PC-3 (cell line): Measurements from ENCODE around the gene FAM177A1. TPM values are rescaled to one million over a fixed set of nuclear protein-coding genes. Genes with fewer than 3 reads are reported as not detected.
A peak's percentile ranks its signal among the peaks of the same experiment; 100 is the strongest.

ENCODE experiments used
- ATAC-seq: fragments of 200-7000 bp; cut with Tn5 transposase; 2 replicates; pipeline ENCODE4 v1.9.1; 2020; ENCODE audit warnings: mild to moderate bottlenecking, moderate library complexity
- Bru-seq: library from RNA; stranded (reverse); fragments of 400-500 nt; gene quantifications from one replicate; lab custom pipeline; 2021; lab: Mats Ljungman, UMichigan
- BruChase-seq, 2 experiments: library from RNA; stranded (reverse); fragments of 400-500 nt; gene quantifications; one replicate each; lab custom pipeline; 2021; lab: Mats Ljungman, UMichigan
- BruUV-seq: library from RNA; stranded (reverse); fragments of 400-500 nt; replicated peaks from 2 replicates; lab custom pipeline; 2021; lab: Mats Ljungman, UMichigan
- CTCF ChIA-PET: fragments of 300-600 bp; sonication (Branson Sonifier 250); formaldehyde crosslinking; loops from one replicate; lab custom pipeline; 2022; ENCODE audit warnings: antibody characterized with exemption; lab: Charles Lee
- POLR2A ChIA-PET: fragments of 300-600 bp; sonication (Branson Sonifier 250); formaldehyde crosslinking; loops from one replicate; lab custom pipeline; 2022; ENCODE audit warnings: antibody characterized with exemption; ENCODE audit not compliant: unreplicated experiment; lab: Charles Lee
- DNase-seq: peaks from one replicate; pipeline ENCODE4 v3.0.0-alpha.2; 2015
- H2AFZ ChIP-seq: fragments of 300-600 bp; sonication (generic); 2 replicates; pipeline ENCODE4 v1.6.0; 2016; ENCODE audit warnings: antibody characterized with exemption, low read length
- H3F3A ChIP-seq: fragments of 300-600 bp; sonication (generic); one replicate; pipeline ENCODE4 v1.6.0; 2017; ENCODE audit warnings: antibody characterized with exemption, low read length, control low read depth, mild to moderate bottlenecking; ENCODE audit not compliant: unreplicated experiment
- H3K27ac ChIP-seq: fragments of 300-600 bp; sonication (generic); 2 replicates; pipeline ENCODE4 v1.5.1; 2016; ENCODE audit warnings: mild to moderate bottlenecking, low read length
- H3K27me3 ChIP-seq: fragments of 300-600 bp; sonication (generic); 2 replicates; pipeline ENCODE4 v1.6.1; 2016; ENCODE audit warnings: low read length, mixed read lengths
- H3K36me3 ChIP-seq: fragments of 300-600 bp; sonication (generic); 2 replicates; pipeline ENCODE4 v1.6.1; 2016; ENCODE audit warnings: low read depth, mixed run types, low read length, mixed read lengths
- H3K4me1 ChIP-seq: fragments of 300-600 bp; sonication (generic); 2 replicates; pipeline ENCODE4 v1.5.1; 2016; ENCODE audit warnings: low read length; ENCODE audit not compliant: insufficient read depth
- H3K4me2 ChIP-seq: fragments of 300-600 bp; sonication (generic); 2 replicates; pipeline ENCODE4 v1.6.0; 2016; ENCODE audit warnings: low read length
- H3K4me3 ChIP-seq: fragments of 300-600 bp; sonication (generic); 2 replicates; pipeline ENCODE4 v1.5.1; 2016; ENCODE audit warnings: mild to moderate bottlenecking, low read length, mixed read lengths
- H3K79me2 ChIP-seq: fragments of 300-600 bp; sonication (generic); 2 replicates; pipeline ENCODE4 v1.6.1; 2017; ENCODE audit warnings: low read length, mixed read lengths
- H3K9ac ChIP-seq: fragments of 300-600 bp; sonication (generic); 2 replicates; pipeline ENCODE4 v1.6.0; 2016; ENCODE audit warnings: mild to moderate bottlenecking, low read length
- H3K9me2 ChIP-seq: fragments of 300-600 bp; sonication (generic); replicated peaks from 2 replicates; pipeline ENCODE4 v1.6.1; 2016; ENCODE audit warnings: mixed run types, low read length, mixed read lengths
- H3K9me3 ChIP-seq: fragments of 300-600 bp; sonication (generic); 2 replicates; pipeline ENCODE4 v1.6.1; 2016; ENCODE audit warnings: low read length, mixed read lengths
- H4K20me1 ChIP-seq: fragments of 300-600 bp; sonication (generic); 2 replicates; pipeline ENCODE4 v1.6.1; 2016; ENCODE audit warnings: low read length, mixed read lengths
- EZH2 ChIP-seq: fragments of 300-600 bp; sonication (generic); IDR thresholded peaks from one replicate; pipeline ENCODE4 v1.6.1; 2017; ENCODE audit warnings: antibody characterized with exemption, mild to moderate bottlenecking, low read length; ENCODE audit not compliant: unreplicated experiment
- EZH2phosphoT487 ChIP-seq: fragments of 300-600 bp; sonication (generic); IDR thresholded peaks from 2 replicates; pipeline ENCODE4 v1.6.1; 2018; ENCODE audit warnings: mild to moderate bottlenecking, antibody characterized with exemption, low read length, borderline replicate concordance
- intact Hi-C: fragments of 100-400 bp; cut with micrococcal nuclease; formaldehyde crosslinking; loops from 2 replicates; pipeline ENCODE4 v1.9.0; 2023
- long read RNA-seq: library from polyadenylated mRNA; unstranded; transcript quantifications from one replicate; pipeline ENCODE4 v2.0.0, GENCODE V29; 2021; ENCODE audit not compliant: unreplicated experiment
- total RNA-seq: library from RNA; depleted of rRNA; stranded (reverse); fragments of >200 nt; gene quantifications from 2 replicates; pipeline ENCODE4 v1.2.3, GENCODE V29; 2014; rRNA removed
- TF ChIP-seq, protein P1 (sequence below): fragments of 300-600 bp; sonication (generic); conservative IDR thresholded peaks from 2 replicates; pipeline ENCODE4 v1.5.1; 2017; ENCODE audit warnings: antibody characterized with exemption, low read depth, mild to moderate bottlenecking, low read length

The FAM177A1 gene, protein sequence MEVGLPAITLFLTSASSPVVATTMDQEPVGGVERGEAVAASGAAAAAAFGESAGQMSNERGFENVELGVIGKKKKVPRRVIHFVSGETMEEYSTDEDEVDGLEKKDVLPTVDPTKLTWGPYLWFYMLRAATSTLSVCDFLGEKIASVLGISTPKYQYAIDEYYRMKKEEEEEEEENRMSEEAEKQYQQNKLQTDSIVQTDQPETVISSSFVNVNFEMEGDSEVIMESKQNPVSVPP
- total RNA-seq (36.2 and 62.8 TPM in 2 replicates), Bru-seq, nascent RNA (percentile 73 among the genes with signal in this experiment), BruChase-seq, experiment 1, labeled RNA remaining after a 6-hour chase (percentile 81 among the genes with signal in this experiment), BruChase-seq, experiment 2, labeled RNA remaining after a 2-hour chase (percentile 77 among the genes with signal in this experiment)
- long read RNA-seq, transcript FAM177A1-201 (5 exons, 2,927 nt), result major isoform, 52 of 146 reads
- long read RNA-seq, transcript FAM177A1-207 (2 exons, 540 nt), result minor isoform, 8 of 146 reads
- long read RNA-seq, transcript FAM177A1-202 (6 exons, 858 nt), result minor isoform, 33 of 146 reads
- long read RNA-seq, partial matches to known transcripts, result 23 of 146 reads
- long read RNA-seq, other reads (novel, unspliced or antisense), result 30 of 146 reads

DNA sequence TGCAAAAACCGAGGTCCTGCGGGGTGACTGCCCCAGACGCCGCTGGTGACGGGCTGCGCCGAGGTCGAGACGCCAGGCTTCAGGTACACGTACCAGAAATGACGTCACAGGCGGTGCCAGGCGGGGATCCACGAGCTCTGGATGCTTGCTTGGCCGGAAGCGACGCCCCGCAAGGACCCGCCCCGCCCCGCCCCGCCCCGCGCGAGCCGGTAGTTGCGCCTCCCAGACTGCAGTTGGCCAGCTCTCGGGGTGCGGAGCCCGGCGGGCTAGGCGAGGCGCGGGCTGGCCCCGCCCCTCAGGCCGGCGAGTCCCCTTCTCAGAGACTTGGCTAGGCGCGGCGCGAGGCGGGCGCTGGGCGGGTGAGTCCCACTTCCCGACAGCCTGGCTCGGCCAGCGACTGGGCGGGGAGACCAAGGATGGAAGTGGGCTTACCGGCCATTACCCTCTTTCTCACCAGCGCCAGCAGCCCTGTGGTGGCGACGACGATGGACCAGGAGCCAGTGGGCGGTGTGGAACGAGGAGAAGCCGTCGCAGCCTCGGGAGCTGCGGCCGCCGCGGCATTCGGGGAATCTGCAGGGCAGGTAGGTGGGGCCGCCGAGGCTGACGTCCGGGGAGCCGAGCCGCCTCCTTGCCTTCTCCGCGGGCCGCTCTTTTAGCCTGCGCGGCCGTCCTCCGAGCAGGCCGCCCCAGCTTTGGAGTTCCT lies at the start of gene FAM177A1:
TSS of gene FAM177A1 (plus strand) at position 225 of the 703 bp plus-strand sequence. CDS start at position 417, 192 bp downstream.
- Histone ChIP-seq H3K9me3 (no peaks in the 10 kb centered on the region), H3K27me3 (no peaks in the 10 kb centered on the region), H3K4me2 (peak within 1 kb of the TSS; percentile 94), H3K79me2 (peaks cover 31% of the 10 kb centered on the region), H3F3A (peaks cover 2% of the 10 kb centered on the region), H4K20me1 (no peaks in the 10 kb centered on the region), H3K27ac (peak within 1 kb of the TSS; percentile 75), H3K4me1 (peaks cover 32% of the 10 kb centered on the region), H3K36me3 (peaks cover 4% of the 10 kb centered on the region; the same call in 1 of the 2 replicates), H2AFZ (peak within 1 kb of the TSS; percentile 94), H3K9me2 (no peaks in the 10 kb centered on the region), H3K9ac (peak within 1 kb of the TSS; percentile 82), H3K4me3 (peak within 1 kb of the TSS; percentile 87)
- intact Hi-C loops, result loop anchor here (1.0 to 5.0 kb wide), 4 partner anchors 36 to 359 kb away; partner anchors contain the start of genes NFKBIA, PRORP and SRP54
- no TSS peak for BruUV-seq
- peak; percentile 96 for DNase-seq
- no peak for TF ChIP-seq EZH2phosphoT487
- TF ChIP-seq EZH2, result no peak
- TF ChIP-seq, protein P1, sequence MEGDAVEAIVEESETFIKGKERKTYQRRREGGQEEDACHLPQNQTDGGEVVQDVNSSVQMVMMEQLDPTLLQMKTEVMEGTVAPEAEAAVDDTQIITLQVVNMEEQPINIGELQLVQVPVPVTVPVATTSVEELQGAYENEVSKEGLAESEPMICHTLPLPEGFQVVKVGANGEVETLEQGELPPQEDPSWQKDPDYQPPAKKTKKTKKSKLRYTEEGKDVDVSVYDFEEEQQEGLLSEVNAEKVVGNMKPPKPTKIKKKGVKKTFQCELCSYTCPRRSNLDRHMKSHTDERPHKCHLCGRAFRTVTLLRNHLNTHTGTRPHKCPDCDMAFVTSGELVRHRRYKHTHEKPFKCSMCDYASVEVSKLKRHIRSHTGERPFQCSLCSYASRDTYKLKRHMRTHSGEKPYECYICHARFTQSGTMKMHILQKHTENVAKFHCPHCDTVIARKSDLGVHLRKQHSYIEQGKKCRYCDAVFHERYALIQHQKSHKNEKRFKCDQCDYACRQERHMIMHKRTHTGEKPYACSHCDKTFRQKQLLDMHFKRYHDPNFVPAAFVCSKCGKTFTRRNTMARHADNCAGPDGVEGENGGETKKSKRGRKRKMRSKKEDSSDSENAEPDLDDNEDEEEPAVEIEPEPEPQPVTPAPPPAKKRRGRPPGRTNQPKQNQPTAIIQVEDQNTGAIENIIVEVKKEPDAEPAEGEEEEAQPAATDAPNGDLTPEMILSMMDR, result no peak
- peak; percentile 87 for ATAC-seq
- ChIA-PET CTCF (no interaction called here), POLR2A (interaction anchor here (0.5 to 1.9 kb wide), 17 partner anchors 10 to 781 kb away, joined by 3 to 13 read pairs (median 3); partner anchors contain the start of genes PPP2R3C, PRORP and SRP54)

DNA sequence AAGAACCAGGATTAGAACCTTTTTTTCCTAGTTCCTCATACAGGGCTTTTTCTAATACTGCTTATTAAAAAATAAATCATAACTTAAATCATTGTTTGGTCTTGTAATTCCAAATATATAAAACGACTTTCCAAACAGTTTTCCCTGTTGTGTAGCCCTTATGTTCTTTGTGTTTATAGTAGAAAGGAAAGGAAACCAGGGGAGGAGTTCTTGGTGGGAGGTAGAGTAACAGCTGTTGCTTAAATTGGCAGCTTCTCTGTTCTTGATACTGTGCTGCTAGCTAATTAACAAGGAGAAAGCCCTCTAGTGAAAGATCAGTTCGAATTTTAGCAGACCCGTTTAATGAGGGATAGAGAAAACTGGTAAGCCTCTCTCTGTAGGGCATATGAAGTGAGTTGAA lies 48.3 kb upstream of the FAM177A1 start:
- BruUV-seq, result no TSS peak

More for the DNA sequence above, 48.3 kb upstream of the FAM177A1 start:
- Histone ChIP-seq H3K4me1 (no peaks in the 10 kb centered on the region), H3K9me2 (no peaks in the 10 kb centered on the region), H4K20me1 (no peaks in the 10 kb centered on the region), H3K27me3 (no peaks in the 10 kb centered on the region), H3K27ac (no peak overlapping the region), H3K79me2 (peaks cover 17% of the 10 kb centered on the region), H3K9ac (no peak overlapping the region), H3K36me3 (peaks cover 10% of the 10 kb centered on the region), H3K4me3 (no peak overlapping the region), H2AFZ (no peak overlapping the region), H3K4me2 (no peak overlapping the region), H3F3A (no peaks in the 10 kb centered on the region), H3K9me3 (no peaks in the 10 kb centered on the region)
- no peak for ATAC-seq
- intact Hi-C loops, result no loop called here
- ChIA-PET POLR2A (no interaction called here), CTCF (no interaction called here)
- DNase-seq, result no peak
- TF ChIP-seq, protein P1, result no peak
- TF ChIP-seq EZH2phosphoT487 (no peak), EZH2 (no peak)
